ENCODE measurements around the gene CD22. TPM values are rescaled to one million over a fixed set of nuclear protein-coding genes. Genes with fewer than 3 reads are reported as not detected.
"Not testable (repeated sequence)": the region's sequence is repeated elsewhere in the genome, so short reads cannot be mapped to it uniquely, and the experiment has no call there.

Gene CD22
- total and polyA plus RNA-seq, 2 experiments from 2014 or later: 0.51 TPM; not detected in 1

GRCh38 chr19:35285095-35285449 lies 43.9 kb upstream of the CD22 start:
- Histone ChIP-seq H3K27me3 (no peaks in the 10 kb centered on the region), H3K36me3 (no peaks in the 10 kb centered on the region), H3K4me1 (ENCODE audit: low read depth) (peaks cover 1% of the 10 kb centered on the region), H3K9me3 (ENCODE audit: low read depth) (no peaks in the 10 kb centered on the region), H3K4me3 (no peak overlapping the region), H3K27ac (no peak overlapping the region)
- no peak for TF ChIP-seq CTCF (IDR thresholded peaks at IDR 0.05; ENCODE audit: low read depth, low read length)
- no peak for DNase-seq (ENCODE audit: low read depth in 1 of 2, low spot score in 1 of 2)

- H3K36me3 ChIP-seq; H3K27me3 ChIP-seq; H3K9me3 ChIP-seq (ENCODE audit: low read depth); H3K4me1 ChIP-seq (ENCODE audit: low read depth); H3K27ac ChIP-seq; DNase-seq (ENCODE audit: low read depth in 1 of 2, low spot score in 1 of 2); H3K4me3 ChIP-seq: not testable (repeated sequence)
Measured at GRCh38 chr19:35285465-35285864, 43.5 kb upstream of the CD22 start.

GRCh38 chr19:35286101-35286500 lies 42.9 kb upstream of the CD22 start:
- H3K27me3 ChIP-seq; H3K4me3 ChIP-seq; H3K27ac ChIP-seq; H3K4me1 ChIP-seq (ENCODE audit: low read depth); DNase-seq (ENCODE audit: low read depth in 1 of 2, low spot score in 1 of 2); H3K36me3 ChIP-seq; H3K9me3 ChIP-seq (ENCODE audit: low read depth): not testable (repeated sequence)

GRCh38 chr19:35287713-35288112 lies 41.3 kb upstream of the CD22 start:
- H3K36me3 ChIP-seq: no peaks in the 10 kb centered on the region
- H3K4me3 ChIP-seq: no peak overlapping the region
- no peaks in the 10 kb centered on the region for H3K4me1 ChIP-seq (ENCODE audit: low read depth)
- no peak for DNase-seq (ENCODE audit: low read depth in 1 of 2, low spot score in 1 of 2)
- H3K27ac ChIP-seq: no peak overlapping the region
- H3K9me3 ChIP-seq (ENCODE audit: low read depth): no peaks in the 10 kb centered on the region
- H3K27me3 ChIP-seq: no peaks in the 10 kb centered on the region
- no peak for TF ChIP-seq CTCF (IDR thresholded peaks at IDR 0.05; ENCODE audit: low read depth, low read length)

GRCh38 chr19:35288331-35288730 lies 40.7 kb upstream of the CD22 start:
- H3K36me3 ChIP-seq: no peaks in the 10 kb centered on the region
- no peaks in the 10 kb centered on the region for H3K9me3 ChIP-seq (ENCODE audit: low read depth)
- no peak for TF ChIP-seq CTCF (IDR thresholded peaks at IDR 0.05; ENCODE audit: low read depth, low read length)
- H3K4me3 ChIP-seq: no peak overlapping the region
- no peak for DNase-seq (ENCODE audit: low read depth in 1 of 2, low spot score in 1 of 2)
- no peaks in the 10 kb centered on the region for H3K4me1 ChIP-seq (ENCODE audit: low read depth)
- no peaks in the 10 kb centered on the region for H3K27me3 ChIP-seq
- no peak overlapping the region for H3K27ac ChIP-seq

GRCh38 chr19:35288906-35289305 lies 40.1 kb upstream of the CD22 start:
- Histone ChIP-seq H3K9me3 (ENCODE audit: low read depth) (no peaks in the 10 kb centered on the region), H3K36me3 (no peaks in the 10 kb centered on the region), H3K27ac (no peak overlapping the region), H3K4me3 (no peak overlapping the region), H3K27me3 (no peaks in the 10 kb centered on the region), H3K4me1 (ENCODE audit: low read depth) (no peaks in the 10 kb centered on the region)
- TF ChIP-seq CTCF (IDR thresholded peaks at IDR 0.05; ENCODE audit: low read depth, low read length): no peak
- no peak for DNase-seq (ENCODE audit: low read depth in 1 of 2, low spot score in 1 of 2)
